GM06990 (cell line): ENCODE data around the gene TRABD2A.
A peak's percentile ranks its signal among the peaks of the same experiment; 100 is the strongest.

ENCODE experiments used
- DNase-seq: peaks from one replicate; pipeline ENCODE4 v3.0.0-alpha.2; 2011; ENCODE audit not compliant: insufficient read length; ENCODE audit errors: extremely low read depth
- H3K27me3 ChIP-seq: replicated peaks from 2 replicates; pipeline ENCODE4 v1.6.0; 2011; ENCODE audit warnings: low read length; ENCODE audit not compliant: control insufficient read depth, insufficient read depth
- H3K36me3 ChIP-seq: 2 replicates; pipeline ENCODE4 v1.5.1; 2011; ENCODE audit warnings: low read length; ENCODE audit not compliant: control insufficient read depth, insufficient read depth
- H3K4me3 ChIP-seq: replicated peaks from 2 replicates; pipeline ENCODE4 v1.5.1; 2011; ENCODE audit warnings: low read depth, mild to moderate bottlenecking, control low read depth, low read length
- TF ChIP-seq, protein P1 (sequence below): IDR thresholded peaks from 2 replicates; pipeline ENCODE4 v1.5.1; 2011; ENCODE audit warnings: low read length, control low read depth, mild to moderate bottlenecking, inconsistent platforms; ENCODE audit not compliant: insufficient read depth, poor library complexity, severe bottlenecking

The TRABD2A gene, protein sequence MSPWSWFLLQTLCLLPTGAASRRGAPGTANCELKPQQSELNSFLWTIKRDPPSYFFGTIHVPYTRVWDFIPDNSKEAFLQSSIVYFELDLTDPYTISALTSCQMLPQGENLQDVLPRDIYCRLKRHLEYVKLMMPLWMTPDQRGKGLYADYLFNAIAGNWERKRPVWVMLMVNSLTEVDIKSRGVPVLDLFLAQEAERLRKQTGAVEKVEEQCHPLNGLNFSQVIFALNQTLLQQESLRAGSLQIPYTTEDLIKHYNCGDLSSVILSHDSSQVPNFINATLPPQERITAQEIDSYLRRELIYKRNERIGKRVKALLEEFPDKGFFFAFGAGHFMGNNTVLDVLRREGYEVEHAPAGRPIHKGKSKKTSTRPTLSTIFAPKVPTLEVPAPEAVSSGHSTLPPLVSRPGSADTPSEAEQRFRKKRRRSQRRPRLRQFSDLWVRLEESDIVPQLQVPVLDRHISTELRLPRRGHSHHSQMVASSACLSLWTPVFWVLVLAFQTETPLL

DNA sequence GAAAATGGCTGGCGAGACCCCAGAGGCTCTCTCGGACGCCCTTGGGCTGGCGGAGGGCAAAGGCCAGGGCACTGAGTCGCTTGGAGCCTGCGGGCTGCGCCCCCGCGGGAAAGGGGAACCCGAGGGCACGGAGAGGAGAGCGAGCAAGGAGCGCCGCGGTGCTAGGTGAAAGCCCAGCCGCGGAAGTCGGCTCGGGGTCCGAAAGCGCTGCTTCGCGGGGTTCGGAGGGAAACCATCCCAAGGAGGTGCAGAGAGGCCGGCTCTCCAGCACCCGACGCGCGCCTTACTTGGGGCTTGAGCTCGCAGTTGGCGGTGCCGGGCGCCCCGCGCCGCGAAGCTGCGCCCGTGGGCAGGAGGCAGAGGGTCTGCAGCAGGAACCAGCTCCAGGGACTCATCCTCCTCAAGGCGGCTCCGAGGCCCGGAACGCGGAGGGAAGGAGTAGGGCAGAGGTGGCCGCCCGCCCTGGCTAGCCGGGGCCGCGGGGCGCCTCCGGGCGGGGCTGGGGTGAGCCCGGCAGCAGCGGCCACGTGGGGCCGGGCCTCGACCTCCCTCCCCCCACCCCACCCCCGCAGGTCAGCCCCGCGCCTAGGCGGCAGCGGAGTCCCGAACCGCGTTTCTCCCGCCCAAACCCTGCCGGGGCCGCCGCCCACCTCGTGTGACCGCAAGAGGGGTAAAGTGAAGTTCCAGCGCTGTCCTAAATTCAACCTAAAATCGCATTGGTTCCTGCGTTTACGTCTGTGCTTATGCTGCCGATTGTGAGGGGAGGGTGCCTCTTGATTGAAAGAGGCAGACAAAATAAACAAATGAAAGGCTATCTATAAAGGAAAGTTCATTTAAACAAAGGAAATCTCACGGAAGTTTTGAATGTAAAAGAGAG is at the start of gene TRABD2A:
TRABD2A (minus strand) TSS at position 440 of the 877 bp plus-strand sequence; CDS start at position 395, 45 bp downstream.
- no peaks in the 10 kb centered on the region; the same call in none of the 2 replicates for H3K27me3 ChIP-seq

DNA sequence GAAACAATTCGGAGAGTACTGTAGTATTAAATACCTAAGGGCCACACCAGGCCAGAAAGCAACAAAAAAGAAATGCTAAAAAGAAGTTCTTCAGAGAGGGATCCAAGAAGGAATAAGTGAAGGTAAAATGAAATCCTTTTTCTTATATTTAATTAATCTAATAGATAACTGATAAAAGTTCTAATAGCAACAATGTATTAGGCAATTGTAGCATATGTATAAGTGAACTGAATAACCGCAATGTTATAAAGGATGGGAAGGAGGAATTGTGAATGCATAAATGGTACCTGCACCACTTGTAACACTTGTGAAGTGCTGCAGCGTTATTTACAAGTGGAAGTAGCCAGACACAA is 46.4 kb upstream of the TRABD2A start:
- H3K36me3 ChIP-seq = no peaks in the 10 kb centered on the region

More for the DNA sequence above, at the start of gene TRABD2A:
- Histone ChIP-seq H3K36me3 (no peaks in the 10 kb centered on the region), H3K4me3 (peak within 1 kb of the TSS; percentile 50)
- TF ChIP-seq, protein P1, sequence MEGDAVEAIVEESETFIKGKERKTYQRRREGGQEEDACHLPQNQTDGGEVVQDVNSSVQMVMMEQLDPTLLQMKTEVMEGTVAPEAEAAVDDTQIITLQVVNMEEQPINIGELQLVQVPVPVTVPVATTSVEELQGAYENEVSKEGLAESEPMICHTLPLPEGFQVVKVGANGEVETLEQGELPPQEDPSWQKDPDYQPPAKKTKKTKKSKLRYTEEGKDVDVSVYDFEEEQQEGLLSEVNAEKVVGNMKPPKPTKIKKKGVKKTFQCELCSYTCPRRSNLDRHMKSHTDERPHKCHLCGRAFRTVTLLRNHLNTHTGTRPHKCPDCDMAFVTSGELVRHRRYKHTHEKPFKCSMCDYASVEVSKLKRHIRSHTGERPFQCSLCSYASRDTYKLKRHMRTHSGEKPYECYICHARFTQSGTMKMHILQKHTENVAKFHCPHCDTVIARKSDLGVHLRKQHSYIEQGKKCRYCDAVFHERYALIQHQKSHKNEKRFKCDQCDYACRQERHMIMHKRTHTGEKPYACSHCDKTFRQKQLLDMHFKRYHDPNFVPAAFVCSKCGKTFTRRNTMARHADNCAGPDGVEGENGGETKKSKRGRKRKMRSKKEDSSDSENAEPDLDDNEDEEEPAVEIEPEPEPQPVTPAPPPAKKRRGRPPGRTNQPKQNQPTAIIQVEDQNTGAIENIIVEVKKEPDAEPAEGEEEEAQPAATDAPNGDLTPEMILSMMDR = no peak
- DNase-seq = peak; percentile 37

GRCh38 chr2:84925724-84926376 is 45.0 kb upstream of the TRABD2A start:
- TF ChIP-seq, protein P1 = peak; percentile 99
- Histone ChIP-seq H3K36me3 (no peaks in the 10 kb centered on the region), H3K27me3 (no peaks in the 10 kb centered on the region), H3K4me3 (peak overlapping the region; percentile 74)
- peak; percentile 97 for DNase-seq

More for the DNA sequence above, 46.4 kb upstream of the TRABD2A start:
- Histone ChIP-seq H3K27me3 (no peaks in the 10 kb centered on the region), H3K4me3 (peak overlapping the region; percentile 74)
- TF ChIP-seq, protein P1 = no peak
- no peak for DNase-seq

- no peaks in the 10 kb centered on the region for H3K27me3 ChIP-seq
- DNase-seq = no peak
- H3K4me3 ChIP-seq = 0 out of 2 replicates have a peak overlapping the region, but pooled peaks have one; percentile 14
- H3K36me3 ChIP-seq = no peaks in the 10 kb centered on the region
- TF ChIP-seq, protein P1 = no peak
Measured at GRCh38 chr2:84925336-84925723, 44.4 kb upstream of the TRABD2A start.
